Naive thymus-derived CD4-positive, alpha-beta T cell (primary cell): ENCODE data around the gene ATP2A1. TPM values are rescaled to one million over a fixed set of nuclear protein-coding genes. Genes with fewer than 3 reads are reported as not detected.

Experiments
- ATAC-seq: fragments of 150-1000 bp; cut with Tn5 transposase; 2 replicates; pipeline ENCODE4 v1.10.0; 2021; ENCODE audit warnings: mild to moderate bottlenecking, moderate library complexity
- CTCF ChIA-PET: fragments of 350-600 bp; sonication (Branson Sonifier 250); formaldehyde crosslinking; loops from one replicate; lab custom pipeline; 2021; ENCODE audit warnings: antibody characterized with exemption; lab: Charles Lee
- POLR2A ChIA-PET: fragments of 350-600 bp; sonication (Branson Sonifier 250); formaldehyde crosslinking; loops from one replicate; lab custom pipeline; 2021; ENCODE audit warnings: antibody characterized with exemption, inconsistent platforms; lab: Charles Lee
- DNase-seq, 9 donors: peaks; one replicate each; pipeline versions ENCODE4 v3.0.0 to v3.0.0-alpha.2; 2020 to 2022; ENCODE audit warnings: mixed read lengths in 1 of 9
- H3K27ac ChIP-seq: one replicate; pipeline ENCODE4 v1.7.0; 2013; ENCODE audit warnings: mild to moderate bottlenecking, low read depth, low read length, moderate library complexity
- H3K27me3 ChIP-seq, 2 donors: one replicate each; pipeline ENCODE4 v1.7.0; 2013; ENCODE audit warnings: low read length in 2 of 2, mild to moderate bottlenecking in 2 of 2, moderate library complexity in 2 of 2; ENCODE audit not compliant: control insufficient read depth in 2 of 2, insufficient read depth in 2 of 2
- H3K36me3 ChIP-seq, 3 experiments: 1 replicate in 2 of 3; 2 replicates in 1 of 3; pipeline ENCODE4 v1.7.0; 2013; ENCODE audit warnings: low read length in 3 of 3, mild to moderate bottlenecking in 3 of 3, moderate library complexity in 1 of 3; ENCODE audit not compliant: insufficient read depth in 3 of 3, control insufficient read depth in 2 of 3
- H3K4me1 ChIP-seq, 2 donors: one replicate each; pipeline ENCODE4 v1.7.0; 2013; ENCODE audit warnings: low read length in 2 of 2, mild to moderate bottlenecking in 2 of 2, moderate library complexity in 1 of 2; ENCODE audit not compliant: control insufficient read depth in 2 of 2, insufficient read depth in 2 of 2
- H3K4me3 ChIP-seq: 2 replicates; pipeline ENCODE4 v1.7.0; 2013; ENCODE audit warnings: mild to moderate bottlenecking, low read length
- H3K9me3 ChIP-seq, 3 experiments: 1 replicate in 2 of 3; 2 replicates in 1 of 3; pipeline ENCODE4 v1.7.0; 2013; ENCODE audit warnings: low read length in 3 of 3; ENCODE audit not compliant: control insufficient read depth in 2 of 3
- H3K27ac Mint-ChIP-seq, 9 donors: one replicate each; pipeline ENCODE4 v1.8.0; 2020 to 2022; ENCODE audit warnings: mixed read lengths in 9 of 9, mild to moderate bottlenecking in 8 of 9, moderate library complexity in 5 of 9, inconsistent platforms in 2 of 9
- H3K27me3 Mint-ChIP-seq, 5 donors: one replicate each; pipeline ENCODE4 v1.8.0; 2021 to 2022; ENCODE audit warnings: mixed read lengths in 5 of 5, mild to moderate bottlenecking in 1 of 5
- H3K36me3 Mint-ChIP-seq, 5 donors: one replicate each; pipeline ENCODE4 v1.8.0; 2020 to 2022; ENCODE audit warnings: mixed read lengths in 5 of 5, mild to moderate bottlenecking in 3 of 5, inconsistent platforms in 1 of 5
- H3K4me1 Mint-ChIP-seq, 7 donors: one replicate each; pipeline ENCODE4 v1.8.0; 2020 to 2022; ENCODE audit warnings: mixed read lengths in 7 of 7, mild to moderate bottlenecking in 3 of 7, inconsistent platforms in 1 of 7
- H3K4me3 Mint-ChIP-seq, 10 donors: one replicate each; pipeline ENCODE4 v1.8.0; 2020 to 2022; ENCODE audit warnings: mild to moderate bottlenecking in 10 of 10, mixed read lengths in 10 of 10, moderate library complexity in 6 of 10, inconsistent platforms in 2 of 10
- H3K9me3 Mint-ChIP-seq, 11 donors: one replicate each; pipeline ENCODE4 v1.8.0; 2020 to 2022; ENCODE audit warnings: mixed read lengths in 11 of 11, mild to moderate bottlenecking in 4 of 11, inconsistent platforms in 1 of 11, moderate library complexity in 1 of 11
- intact Hi-C, 2 donors: fragments of 100-400 bp; cut with micrococcal nuclease; formaldehyde crosslinking; loops; one replicate each; pipeline ENCODE4 v1.15.1; 2023
- polyA plus RNA-seq, 2 donors: library from polyadenylated mRNA; unstranded; fragments of 300-500 nt; fragmentation: Illumina TruSeq; gene quantifications; one replicate each; pipeline ENCODE4 v1.2.3, GENCODE V29; 2021
- total RNA-seq, 6 experiments: library from RNA in 5 of 6; stranded (reverse) in 5 of 6; gene quantifications; 1 replicate in 5 of 6; 2 replicates in 1 of 6; pipeline ENCODE4 v1.2.3 and lab custom pipeline; 2021 to 2026

ATP2A1 gene
- total and polyA plus RNA-seq, 7 experiments from 2014 or later = 0.32 to 1.6 (median 0.89) TPM; not detected in 2

GRCh38 chr16:28904363-28904762 lies 26.1 kb downstream of the ATP2A1 start:
- no peak overlapping the region for H3K27ac Mint-ChIP-seq

GRCh38 chr16:28904828-28905227 lies 26.5 kb downstream of the ATP2A1 start:
- Mint-ChIP-seq H3K27ac (no peak overlapping the region), H3K27me3 (no peaks in the 10 kb centered on the region)

More at GRCh38 chr16:28904363-28904762, 26.1 kb downstream of the ATP2A1 start:
- Mint-ChIP-seq H3K27me3 (no peaks in the 10 kb centered on the region), H3K9me3 (peaks cover 0 to 1% (median 0%) of the 10 kb centered on the region in 11 donors), H3K36me3 (peaks cover 0 to 4% (median 0%) of the 10 kb centered on the region in 5 donors), H3K4me3 (no peak overlapping the region), H3K4me1 (peaks cover 0 to 3% (median 0%) of the 10 kb centered on the region in 7 donors)
- DNase-seq (no peak), ATAC-seq (no peak)
- POLR2A ChIA-PET = no interaction called here
- Histone ChIP-seq H3K27ac (no peak overlapping the region), H3K9me3 (no peaks in the 10 kb centered on the region), H3K4me1 (no peaks in the 10 kb centered on the region), H3K4me3 (no peak overlapping the region), H3K27me3 (no peaks in the 10 kb centered on the region), H3K36me3 (peaks cover 0 to 35% (median 0%) of the 10 kb centered on the region in 3 experiments)
- CTCF ChIA-PET = no interaction called here
- intact Hi-C loops = no loop called here

GRCh38 chr16:28905229-28905754 lies 27.0 kb downstream of the ATP2A1 start:
- Histone ChIP-seq H3K9me3 (no peaks in the 10 kb centered on the region), H3K4me1 (no peaks in the 10 kb centered on the region), H3K27ac (no peak overlapping the region), H3K36me3 (peaks cover 0 to 38% (median 0%) of the 10 kb centered on the region in 3 experiments), H3K4me3 (no peak overlapping the region), H3K27me3 (no peaks in the 10 kb centered on the region)
- no peak for DNase-seq
- Mint-ChIP-seq H3K9me3 (peaks cover 0 to 1% (median 0%) of the 10 kb centered on the region in 11 donors), H3K27me3 (no peaks in the 10 kb centered on the region), H3K4me1 (peaks cover 0 to 3% (median 0%) of the 10 kb centered on the region in 7 donors), H3K4me3 (no peak overlapping the region), H3K27ac (no peak overlapping the region), H3K36me3 (peaks cover 0 to 4% (median 0%) of the 10 kb centered on the region in 5 donors)
- ChIA-PET CTCF (no interaction called here), POLR2A (no interaction called here)
- intact Hi-C loops = no loop called here
- ATAC-seq = no peak

More at GRCh38 chr16:28904828-28905227, 26.5 kb downstream of the ATP2A1 start:
- intact Hi-C loops = no loop called here
- no peak for ATAC-seq
- Histone ChIP-seq H3K4me1 (no peaks in the 10 kb centered on the region), H3K27me3 (no peaks in the 10 kb centered on the region), H3K36me3 (peaks cover 0 to 37% (median 0%) of the 10 kb centered on the region in 3 experiments), H3K9me3 (no peaks in the 10 kb centered on the region), H3K4me3 (no peak overlapping the region), H3K27ac (no peak overlapping the region)
- POLR2A ChIA-PET = no interaction called here
- no peak for DNase-seq
- Mint-ChIP-seq H3K36me3 (peaks cover 0 to 4% (median 0%) of the 10 kb centered on the region in 5 donors), H3K9me3 (peaks cover 0 to 1% (median 0%) of the 10 kb centered on the region in 11 donors), H3K4me3 (no peak overlapping the region), H3K4me1 (peaks cover 0 to 3% (median 0%) of the 10 kb centered on the region in 7 donors)
- CTCF ChIA-PET = no interaction called here

DNA sequence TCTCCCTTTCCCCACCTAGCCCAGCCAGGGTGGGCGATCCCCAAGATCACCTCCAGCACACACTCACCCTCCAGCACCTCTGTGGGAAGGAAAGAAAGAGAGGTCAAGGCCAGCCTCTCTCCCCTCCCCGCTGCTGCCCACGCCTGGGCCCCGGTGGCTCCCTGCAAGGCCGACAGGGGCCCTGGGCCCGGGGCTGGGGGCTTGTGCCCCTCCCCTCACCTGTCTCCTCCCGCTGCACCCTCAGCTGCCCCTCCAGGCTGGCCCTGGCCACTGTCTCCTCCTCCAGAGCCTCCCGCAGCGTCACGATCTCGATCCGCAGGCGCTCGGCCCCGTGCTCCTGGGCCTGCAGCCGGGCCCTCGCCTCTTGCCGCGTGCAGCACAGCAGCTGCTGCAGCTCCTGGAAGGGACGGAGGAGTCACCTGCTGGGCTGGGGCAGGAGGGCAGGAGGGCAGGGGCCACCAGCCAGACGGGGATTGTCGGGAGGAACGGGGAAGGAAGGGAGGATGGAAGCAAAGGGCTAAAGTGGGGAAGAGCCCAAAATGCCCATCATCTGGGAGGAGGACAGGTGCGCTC lies 27.6 kb downstream of the ATP2A1 start:
- no peaks in the 10 kb centered on the region for H3K27me3 ChIP-seq
- H3K4me3 Mint-ChIP-seq = no peak overlapping the region
- POLR2A ChIA-PET = no interaction called here
- H3K27ac Mint-ChIP-seq = no peak overlapping the region
- no peaks in the 10 kb centered on the region for H3K27me3 Mint-ChIP-seq
- DNase-seq (no peak), ATAC-seq (no peak)
- H3K36me3 Mint-ChIP-seq = peaks cover 0 to 4% (median 0%) of the 10 kb centered on the region in 5 donors
- peaks cover 0 to 3% (median 0%) of the 10 kb centered on the region in 7 donors for H3K4me1 Mint-ChIP-seq
- H3K9me3 Mint-ChIP-seq = peaks cover 0 to 1% (median 0%) of the 10 kb centered on the region in 11 donors
- intact Hi-C loops = no loop called here
- no peaks in the 10 kb centered on the region for H3K4me1 ChIP-seq
- CTCF ChIA-PET = no interaction called here
- H3K36me3 ChIP-seq = peaks cover 0 to 44% (median 0%) of the 10 kb centered on the region in 3 experiments
- no peak overlapping the region for H3K27ac ChIP-seq
- H3K9me3 ChIP-seq = no peaks in the 10 kb centered on the region
- no peak overlapping the region for H3K4me3 ChIP-seq

- Mint-ChIP-seq H3K4me1 (peaks cover 0 to 2% (median 0%) of the 10 kb centered on the region in 7 donors), H3K9me3 (peaks cover 0 to 1% (median 0%) of the 10 kb centered on the region in 11 donors), H3K27ac (no peak overlapping the region), H3K36me3 (peaks cover 7 to 20% (median 11%) of the 10 kb centered on the region in 5 donors), H3K27me3 (no peaks in the 10 kb centered on the region), H3K4me3 (no peak overlapping the region)
- no peak for DNase-seq
- Histone ChIP-seq H3K9me3 (no peaks in the 10 kb centered on the region), H3K36me3 (peaks cover 0 to 62% (median 0%) of the 10 kb centered on the region in 3 experiments), H3K27me3 (no peaks in the 10 kb centered on the region), H3K4me3 (no peak overlapping the region), H3K27ac (no peak overlapping the region), H3K4me1 (no peaks in the 10 kb centered on the region)
- intact Hi-C loops = no loop called here
- ChIA-PET CTCF (interaction anchor here (1.4 kb wide), 1 partner anchor 35 kb away, joined by 3 read pairs; no protein-coding TSS in a partner anchor), POLR2A (interaction anchor here (0.6 to 1.4 kb wide), 2 partner anchors 9 to 56 kb away, joined by 3 to 4 read pairs; no protein-coding TSS in a partner anchor)
- no peak for ATAC-seq
Observed at GRCh38 chr16:28910086-28911031, 32.1 kb downstream of the ATP2A1 start.

DNA sequence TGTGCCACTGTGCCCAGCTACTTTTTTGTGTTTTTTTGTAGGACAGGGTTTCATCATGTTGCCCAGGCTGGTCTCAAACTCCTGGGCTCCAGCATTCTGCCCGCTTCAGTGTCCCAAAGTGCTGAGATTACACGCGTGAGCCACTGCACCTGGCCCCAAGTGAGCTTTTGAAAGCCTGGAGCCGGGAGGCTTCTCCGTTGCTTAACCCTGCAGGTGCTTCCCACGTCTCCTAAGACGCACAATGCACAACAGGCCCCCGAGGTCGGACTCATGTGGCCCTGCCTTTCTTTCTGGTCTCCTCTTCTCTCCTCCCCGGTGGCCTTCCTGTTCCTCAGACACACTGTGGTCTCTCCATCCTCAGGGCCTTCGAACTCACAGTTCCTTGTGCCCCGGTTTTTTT lies 34.3 kb downstream of the ATP2A1 start:
- Histone ChIP-seq H3K27me3 (no peaks in the 10 kb centered on the region), H3K9me3 (no peaks in the 10 kb centered on the region), H3K36me3 (peaks cover 0 to 68% (median 0%) of the 10 kb centered on the region in 3 experiments), H3K27ac (no peak overlapping the region), H3K4me3 (no peak overlapping the region), H3K4me1 (no peaks in the 10 kb centered on the region)
- intact Hi-C loops = no loop called here
- ChIA-PET POLR2A (no interaction called here), CTCF (no interaction called here)
- no peaks in the 10 kb centered on the region for H3K9me3 Mint-ChIP-seq
- H3K36me3 Mint-ChIP-seq = peaks cover 10 to 28% (median 17%) of the 10 kb centered on the region in 5 donors
- H3K27ac Mint-ChIP-seq = no peak overlapping the region
- H3K4me3 Mint-ChIP-seq = no peak overlapping the region
- no peak for DNase-seq
- peaks cover 0 to 2% (median 0%) of the 10 kb centered on the region in 7 donors for H3K4me1 Mint-ChIP-seq
- H3K27me3 Mint-ChIP-seq = no peaks in the 10 kb centered on the region
- no peak for ATAC-seq
